A549 (cell line): ENCODE data around the gene ADAM10.

Experiments used
- CEBPB ChIP-seq, 2 experiments: fragments of >200 bp in 1 of 2; sonication (Bioruptor Twin) in 1 of 2; formaldehyde crosslinking in 1 of 2; IDR thresholded peaks; 2 replicates each; pipeline ENCODE4 v1.6.1; 2012 to 2016
- CHD2 ChIP-seq: fragments of 150-350 bp; IDR thresholded peaks from 2 replicates; pipeline ENCODE4 v1.6.1; 2014; ENCODE audit warnings: low read length; ENCODE audit not compliant: partially characterized antibody
- CTCF ChIP-seq: fragments of >200 bp; sonication (Bioruptor Twin); formaldehyde crosslinking; IDR thresholded peaks from 3 replicates; pipeline ENCODE4 v1.5.1; 2016
- E2F6 ChIP-seq: IDR thresholded peaks from 2 replicates; pipeline ENCODE4 v1.6.1; 2012; ENCODE audit warnings: low read depth, borderline replicate concordance
- HDAC2 ChIP-seq: fragments of 200-600 bp; sonication (generic); IDR thresholded peaks from 2 replicates; pipeline ENCODE4 v1.6.1; 2016
- MAX ChIP-seq: IDR thresholded peaks from 2 replicates; pipeline ENCODE4 v1.6.1; 2012
- MYC ChIP-seq: IDR thresholded peaks from 2 replicates; pipeline ENCODE4 v1.6.1; 2012; ENCODE audit warnings: mild to moderate bottlenecking, inconsistent platforms, low read length, improper control_type of control experiment, borderline replicate concordance
- NR3C1 ChIP-seq: fragments of >200 bp; sonication (Bioruptor Twin); formaldehyde crosslinking; IDR thresholded peaks from 3 replicates; pipeline ENCODE4 v1.6.1; 2017
- POLR2A ChIP-seq: IDR thresholded peaks from 2 replicates; pipeline ENCODE4 v1.6.1; 2012; ENCODE audit warnings: mild to moderate bottlenecking, low read length
- RARB ChIP-seq: fragments of 250-450 bp; sonication (Bioruptor Pico); IDR thresholded peaks from 2 replicates; pipeline ENCODE4 v1.8.0; 2021; ENCODE audit warnings: mild to moderate bottlenecking, moderate library complexity
- RCOR1 ChIP-seq: fragments of 150-350 bp; IDR thresholded peaks from 2 replicates; pipeline ENCODE4 v1.6.1; 2014; ENCODE audit warnings: antibody characterized with exemption, low read length, low read depth
- SREBF2 ChIP-seq: fragments of 450-650 bp; IDR thresholded peaks from 2 replicates; pipeline ENCODE4 v1.6.1; 2014; ENCODE audit warnings: mild to moderate bottlenecking, moderate library complexity

- TF ChIP-seq CEBPB (IDR thresholded peaks at IDR 0.05) (no peak), RARB (no peak), CHD2 (no peak), SREBF2 (no peak), MAX (no peak), CTCF (no peak), NR3C1 (no peak), RCOR1 (no peak), HDAC2 (no peak), MYC (no peak), E2F6 (no peak), POLR2A (no peak)
These were observed 205.7 kb downstream of the ADAM10 start for GRCh38 chr15:58543664-58544335.
